Activated CD4-positive, alpha-beta T cell treated with anti-CD3 and anti-CD28 coated beads for 36 hours (primary cell): ENCODE measurements around the gene ARSG. TPM values are rescaled to one million over a fixed set of nuclear protein-coding genes. Genes with fewer than 3 reads are reported as not detected.

Experiments
- ATAC-seq: fragments of 200-7000 bp; cut with Tn5 transposase; one replicate; pipeline ENCODE4 v1.10.0; 2021; ENCODE audit warnings: mild to moderate bottlenecking, moderate library complexity
- CTCF ChIA-PET: fragments of 350-600 bp; sonication (Branson Sonifier 250); formaldehyde crosslinking; loops from one replicate; lab custom pipeline; 2021; ENCODE audit warnings: antibody characterized with exemption; lab: Charles Lee
- POLR2A ChIA-PET: fragments of 350-600 bp; sonication (Branson Sonifier 250); formaldehyde crosslinking; loops from one replicate; lab custom pipeline; 2021; ENCODE audit warnings: antibody characterized with exemption, inconsistent platforms; lab: Charles Lee
- DNase-seq: peaks from one replicate; pipeline ENCODE4 v3.0.0-alpha.2; 2020
- H3K27ac Mint-ChIP-seq: one replicate; pipeline ENCODE4 v1.8.0; 2021; ENCODE audit warnings: mixed read lengths
- H3K27me3 Mint-ChIP-seq: one replicate; pipeline ENCODE4 v1.8.0; 2021; ENCODE audit warnings: mixed read lengths
- H3K36me3 Mint-ChIP-seq: one replicate; pipeline ENCODE4 v1.8.0; 2021; ENCODE audit warnings: low read depth, mixed read lengths
- H3K4me1 Mint-ChIP-seq: one replicate; pipeline ENCODE4 v1.8.0; 2021; ENCODE audit warnings: mixed read lengths
- H3K4me3 Mint-ChIP-seq: one replicate; pipeline ENCODE4 v1.8.0; 2021; ENCODE audit warnings: mild to moderate bottlenecking, moderate library complexity, mixed read lengths
- H3K9me3 Mint-ChIP-seq: one replicate; pipeline ENCODE4 v1.8.0; 2021; ENCODE audit warnings: low read depth, mixed read lengths
- intact Hi-C, 2 experiments: fragments of 100-400 bp; cut with DNase I in 1 of 2; cut with micrococcal nuclease in 1 of 2; formaldehyde crosslinking; loops; one replicate each; pipeline versions ENCODE4 v1.14.2 to v1.15.1; 2022 to 2024; cut with DNase I, micrococcal nuclease
- total RNA-seq, 2 experiments: library from RNA; stranded (reverse); gene quantifications; one replicate each; pipeline ENCODE4 v1.2.3, GENCODE V29; 2021

The ARSG gene
- total RNA-seq, 2 experiments from 2014 or later: 7.8 to 10.9 TPM

DNA sequence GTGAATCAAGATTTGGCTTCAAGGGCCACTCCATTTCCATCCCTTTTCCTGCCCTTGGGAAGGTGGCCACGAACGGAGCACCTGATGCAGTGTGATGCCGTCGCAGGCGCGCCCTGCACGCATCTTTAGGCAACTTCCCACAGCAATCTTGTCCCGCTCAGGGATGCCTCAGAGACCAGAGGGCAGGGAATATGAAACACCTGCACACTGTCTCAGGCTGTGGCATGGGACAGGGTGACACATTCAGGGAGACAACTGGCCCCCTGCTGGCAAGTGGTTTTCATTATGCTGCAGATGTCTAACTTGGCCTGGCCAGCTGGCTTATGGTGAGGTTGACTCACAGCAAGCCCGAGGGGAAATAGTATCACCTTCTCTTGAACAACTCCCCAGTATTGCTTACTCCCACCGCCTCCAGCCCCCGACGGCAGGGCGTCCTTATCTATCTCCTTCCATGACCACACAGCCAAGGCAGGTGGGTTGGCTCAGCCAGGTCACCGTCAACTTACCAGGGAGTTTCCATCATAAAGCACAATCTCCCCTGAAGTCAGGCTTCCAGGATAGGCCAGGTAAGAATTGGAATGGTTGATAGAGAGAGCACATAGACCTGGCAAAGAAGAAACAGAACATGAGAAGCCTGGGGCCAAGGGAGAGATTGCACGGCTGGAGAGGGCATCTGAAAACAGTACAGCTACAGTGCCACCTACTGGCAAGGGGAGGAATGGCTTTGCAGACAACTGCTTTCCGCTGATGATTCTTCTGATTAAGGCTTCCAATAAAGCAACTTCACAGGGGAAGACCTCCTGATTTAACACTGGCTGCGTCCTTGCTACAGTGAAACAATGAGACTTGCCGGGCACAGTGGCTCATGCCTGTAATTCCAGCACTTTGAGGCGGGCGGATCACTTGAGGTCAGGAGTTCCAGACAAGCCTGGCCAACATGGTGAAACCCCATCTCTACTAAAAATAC, 144.9 kb downstream of the ARSG start:
- peak; percentile 80 for ATAC-seq
- POLR2A ChIA-PET: interaction anchor here (0.6 kb wide), 1 partner anchor 37 kb away, joined by 3 read pairs; no protein-coding TSS in a partner anchor
- H3K4me1 Mint-ChIP-seq: peaks cover 44% of the 10 kb centered on the region

DNA sequence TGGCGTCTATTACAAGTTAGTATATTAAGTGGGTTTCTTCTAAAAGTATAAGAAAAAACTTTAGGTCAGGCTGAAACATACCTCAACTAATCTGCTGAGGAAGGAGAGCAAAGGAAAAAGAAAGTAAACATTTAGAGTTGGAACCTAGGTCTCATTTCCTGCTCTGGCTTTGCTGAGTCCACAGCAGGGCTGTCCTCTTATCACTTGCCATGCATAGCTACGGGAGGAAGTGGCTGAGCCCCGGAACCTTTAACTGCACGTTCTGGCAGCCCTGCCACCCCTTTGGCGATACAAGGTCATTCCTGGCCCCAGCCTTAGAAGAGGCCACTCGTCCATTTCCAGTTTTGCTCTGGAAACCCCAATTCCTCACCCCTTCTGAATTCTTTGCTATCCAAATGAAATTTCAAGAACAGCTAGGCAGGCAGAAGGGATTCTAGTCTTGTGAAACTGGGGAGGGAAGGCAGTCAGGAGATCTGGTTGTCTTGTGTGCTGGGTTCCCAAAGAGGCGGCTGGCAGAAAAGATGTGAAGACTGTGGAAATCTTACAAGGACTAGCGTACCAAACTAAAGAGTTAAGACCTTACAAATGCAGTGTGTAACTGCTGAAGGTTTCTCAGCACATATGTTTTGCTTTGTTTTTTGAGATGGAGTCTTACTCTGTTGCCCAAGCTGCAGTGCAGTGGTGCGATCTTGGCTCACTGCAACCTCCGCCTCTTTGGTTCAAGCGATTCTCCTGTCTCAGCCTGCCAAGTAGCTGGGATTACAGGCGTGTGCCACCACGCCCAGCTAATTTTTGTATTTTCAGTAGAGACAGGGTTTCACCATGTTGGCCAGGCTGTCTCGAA, 146.9 kb downstream of the ARSG start:
- POLR2A ChIA-PET: interaction anchor here (1.0 kb wide), 1 partner anchor 147 kb away, joined by 3 read pairs; the partner anchor contains the start of genes ARSG and SLC16A6
- no peaks in the 10 kb centered on the region for H3K27me3 Mint-ChIP-seq
- intact Hi-C loops: loop anchor here (1.0 to 5.0 kb wide), 4 partner anchors 19 to 237 kb away; partner anchors contain the start of gene WIPI1 (in 1 of the 2)
- no peaks in the 10 kb centered on the region for H3K36me3 Mint-ChIP-seq
- ATAC-seq: peak; percentile 76
- H3K27ac Mint-ChIP-seq: peak overlapping the region; percentile 84
- DNase-seq: peak; percentile 63
- peak overlapping the region; percentile 45 for H3K4me3 Mint-ChIP-seq
- H3K9me3 Mint-ChIP-seq: no peaks in the 10 kb centered on the region
- CTCF ChIA-PET: interaction anchor here (1.0 to 13.0 kb wide), 22 partner anchors 8 to 269 kb away, joined by 3 to 112 read pairs (median 8); partner anchors contain the start of genes AMZ2, ARSG and WIPI1
- H3K4me1 Mint-ChIP-seq: peaks cover 46% of the 10 kb centered on the region

More for the DNA sequence above, 144.9 kb downstream of the ARSG start:
- CTCF ChIA-PET: interaction anchor here (0.5 to 13.0 kb wide), 37 partner anchors 10 to 380 kb away, joined by 3 to 112 read pairs (median 4); partner anchors contain the start of genes AMZ2, ARSG and WIPI1
- H3K27ac Mint-ChIP-seq: peak overlapping the region; percentile 79
- H3K9me3 Mint-ChIP-seq: no peaks in the 10 kb centered on the region
- H3K4me3 Mint-ChIP-seq: no peak overlapping the region
- peaks cover 2% of the 10 kb centered on the region for H3K36me3 Mint-ChIP-seq
- H3K27me3 Mint-ChIP-seq: no peaks in the 10 kb centered on the region
- intact Hi-C loops: loop anchor here (1.0 to 5.0 kb wide), 8 partner anchors 27 to 264 kb away; partner anchors contain the start of genes ARSG (in 2 of the 2) and SLC16A6 (in 2 of the 2)
- peak; percentile 91 for DNase-seq

DNA sequence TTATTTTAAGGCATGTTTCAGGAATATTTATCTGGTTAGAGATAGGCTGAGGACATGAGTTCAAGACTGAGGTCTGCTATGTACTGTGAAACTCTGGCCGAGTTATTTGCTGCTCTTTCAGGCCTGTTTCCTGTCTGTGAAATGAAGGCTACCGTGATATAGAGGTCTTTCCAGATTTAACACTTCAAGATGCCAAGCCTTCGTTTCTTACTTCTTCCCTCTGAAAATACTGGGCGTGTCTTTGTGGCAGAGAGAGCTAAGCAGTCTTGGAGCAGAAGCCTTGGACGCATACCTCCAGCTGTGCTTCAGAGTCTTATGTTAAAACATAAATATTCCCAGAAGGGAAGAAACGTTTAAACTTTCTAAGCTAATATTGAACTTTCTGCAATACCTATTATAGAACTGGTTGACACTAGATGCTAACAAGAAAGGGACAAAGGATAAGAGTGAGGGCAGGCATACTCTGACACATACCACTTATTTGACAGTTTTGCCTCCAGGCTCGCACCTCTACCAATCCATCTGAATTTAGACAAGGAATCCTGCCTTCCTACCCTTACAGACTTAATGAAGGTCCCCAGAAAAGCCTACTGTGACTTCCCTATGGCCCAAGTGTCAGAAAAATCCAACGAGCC, 148.5 kb downstream of the ARSG start:
- H3K36me3 Mint-ChIP-seq: no peaks in the 10 kb centered on the region
- DNase-seq (no peak), ATAC-seq (no peak)
- H3K9me3 Mint-ChIP-seq: no peaks in the 10 kb centered on the region
- ChIA-PET POLR2A (no interaction called here), CTCF (interaction anchor here (0.7 to 13.0 kb wide), 10 partner anchors 8 to 190 kb away, joined by 3 to 112 read pairs (median 4); no protein-coding TSS in a partner anchor)
- peaks cover 42% of the 10 kb centered on the region for H3K4me1 Mint-ChIP-seq
- intact Hi-C loops: loop anchor here in 1 of 2 experiments (5.0 kb wide), 2 partner anchors 42 to 92 kb away; no protein-coding TSS in a partner anchor
- H3K4me3 Mint-ChIP-seq: no peak overlapping the region
- no peaks in the 10 kb centered on the region for H3K27me3 Mint-ChIP-seq
- H3K27ac Mint-ChIP-seq: no peak overlapping the region

DNA sequence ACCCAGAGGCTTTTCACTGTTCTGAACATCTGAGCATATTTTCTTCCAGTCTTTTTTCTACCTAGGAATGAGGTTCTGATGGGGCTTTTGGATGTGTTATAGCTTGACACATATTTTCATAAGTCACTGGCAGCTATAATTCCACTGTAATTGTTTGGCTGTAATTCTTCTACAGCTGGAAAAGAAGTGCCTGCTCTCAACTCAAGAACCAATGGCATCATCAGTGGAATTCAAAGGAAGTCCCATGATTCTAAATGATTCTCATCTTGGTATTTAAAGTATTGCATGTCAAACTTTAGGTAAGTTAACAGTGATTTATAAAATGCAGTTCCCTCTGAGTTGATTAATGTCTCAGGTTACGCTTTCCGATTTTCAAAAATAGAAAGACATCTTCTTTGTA, 149.2 kb downstream of the ARSG start:
- no peak overlapping the region for H3K4me3 Mint-ChIP-seq
- intact Hi-C loops: no loop called here
- H3K27me3 Mint-ChIP-seq: no peaks in the 10 kb centered on the region
- no peaks in the 10 kb centered on the region for H3K9me3 Mint-ChIP-seq
- ChIA-PET POLR2A (interaction anchor here (1.0 kb wide), 1 partner anchor 151 kb away, joined by 4 read pairs; no protein-coding TSS in a partner anchor), CTCF (interaction anchor here (0.5 to 13.0 kb wide), 9 partner anchors 9 to 270 kb away, joined by 3 to 112 read pairs (median 4); no protein-coding TSS in a partner anchor)
- H3K4me1 Mint-ChIP-seq: peaks cover 42% of the 10 kb centered on the region
- DNase-seq (no peak), ATAC-seq (no peak)
- peak overlapping the region; percentile 15 for H3K27ac Mint-ChIP-seq
- no peaks in the 10 kb centered on the region for H3K36me3 Mint-ChIP-seq

DNA sequence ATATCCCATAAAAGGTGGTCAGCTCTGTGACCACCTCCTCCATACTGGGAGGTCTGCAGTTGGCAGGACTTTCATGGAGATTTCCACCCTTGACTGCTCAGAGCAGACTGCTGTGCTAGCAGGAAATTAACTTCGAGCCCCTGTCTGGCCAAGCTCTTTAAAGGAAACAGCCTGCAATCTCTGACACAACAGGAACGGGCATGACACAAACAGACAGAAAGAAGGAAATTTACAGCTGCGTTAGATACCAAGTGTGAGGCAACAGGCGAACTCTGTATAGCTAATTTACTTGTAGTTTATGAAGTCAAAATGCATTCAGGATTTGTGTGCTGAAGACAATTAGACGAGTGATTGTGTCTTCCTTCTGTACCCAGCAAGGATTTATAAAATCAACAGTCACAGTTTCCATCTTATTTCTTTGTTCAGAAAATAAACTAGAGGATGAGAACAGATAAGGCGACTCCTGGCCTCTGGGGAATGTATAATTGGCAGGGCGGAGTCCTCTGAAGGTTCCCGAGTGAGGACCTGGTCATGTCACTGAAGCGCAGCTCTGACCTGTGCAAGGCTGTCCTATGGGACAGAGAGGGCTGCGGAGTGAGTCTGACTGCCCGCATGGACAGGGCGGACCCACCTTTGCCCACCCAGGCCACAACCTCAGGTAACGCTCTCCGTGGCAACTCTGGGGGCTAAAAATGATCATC, 149.9 kb downstream of the ARSG start:
- Mint-ChIP-seq H3K4me3 (no peak overlapping the region), H3K9me3 (no peaks in the 10 kb centered on the region), H3K27me3 (no peaks in the 10 kb centered on the region), H3K27ac (peak overlapping the region; percentile 15), H3K4me1 (peaks cover 36% of the 10 kb centered on the region), H3K36me3 (no peaks in the 10 kb centered on the region)
- ChIA-PET CTCF (interaction anchor here (0.5 to 13.0 kb wide), 11 partner anchors 9 to 270 kb away, joined by 3 to 112 read pairs (median 4); no protein-coding TSS in a partner anchor), POLR2A (interaction anchor here (1.0 kb wide), 1 partner anchor 151 kb away, joined by 4 read pairs; no protein-coding TSS in a partner anchor)
- intact Hi-C loops: no loop called here
- DNase-seq (no peak), ATAC-seq (no peak)

DNA sequence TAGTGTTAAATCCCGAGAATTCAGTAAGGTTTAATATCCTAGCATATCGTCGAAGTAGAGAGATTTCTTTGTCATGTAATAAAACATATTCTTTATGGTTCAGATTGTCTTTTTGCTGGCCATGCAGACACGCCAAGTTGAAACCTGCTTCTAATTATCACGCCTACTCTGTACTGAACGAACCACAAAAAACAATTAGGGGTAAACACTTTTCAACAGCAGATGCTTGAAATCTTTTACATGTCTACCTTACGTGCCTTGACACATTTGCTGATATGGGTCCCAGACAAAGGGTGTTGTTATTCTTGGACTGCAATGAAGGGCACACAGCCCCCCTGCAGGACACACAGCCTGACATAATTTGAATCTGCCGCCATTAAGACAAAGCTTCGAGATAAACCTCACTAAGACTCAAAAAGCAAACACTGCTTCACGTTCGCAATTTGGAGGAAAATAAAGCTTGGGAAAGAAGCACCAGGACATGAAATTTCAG, 152.7 kb downstream of the ARSG start:
- H3K27me3 Mint-ChIP-seq: no peaks in the 10 kb centered on the region
- POLR2A ChIA-PET: interaction anchor here (0.6 kb wide), 1 partner anchor 191 kb away, joined by 4 read pairs; no protein-coding TSS in a partner anchor

DNA sequence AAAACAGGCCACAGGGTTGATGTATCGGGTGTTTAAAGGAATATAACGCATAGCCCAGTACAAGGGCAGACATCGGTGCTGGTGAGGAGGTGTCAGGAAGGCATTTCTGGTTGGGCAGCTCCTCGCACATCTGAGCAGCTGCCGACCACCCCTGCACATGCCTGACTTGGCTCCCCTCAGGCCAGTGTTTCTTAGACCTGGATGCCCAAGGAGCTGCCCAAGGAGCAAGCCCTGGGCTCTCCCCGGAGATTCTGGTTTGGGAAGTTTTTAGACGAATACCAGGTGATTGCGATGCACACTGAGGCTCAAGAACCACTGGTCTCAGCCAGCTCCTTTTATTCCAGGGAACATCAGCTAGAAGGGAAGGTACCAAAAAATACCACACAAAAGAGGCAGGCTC, 154.4 kb downstream of the ARSG start:
- no peaks in the 10 kb centered on the region for H3K27me3 Mint-ChIP-seq
- no peak overlapping the region for H3K27ac Mint-ChIP-seq
- ChIA-PET CTCF (interaction anchor here (0.5 to 2.7 kb wide), 7 partner anchors 9 to 427 kb away, joined by 3 to 12 read pairs (median 4); no protein-coding TSS in a partner anchor), POLR2A (no interaction called here)
- intact Hi-C loops: no loop called here
- no peaks in the 10 kb centered on the region for H3K9me3 Mint-ChIP-seq
- H3K36me3 Mint-ChIP-seq: peaks cover 3% of the 10 kb centered on the region
- H3K4me3 Mint-ChIP-seq: no peak overlapping the region
- no peak for ATAC-seq
- no peak for DNase-seq
- peaks cover 10% of the 10 kb centered on the region for H3K4me1 Mint-ChIP-seq

More for the DNA sequence above, 152.7 kb downstream of the ARSG start:
- CTCF ChIA-PET: interaction anchor here (1.0 to 2.5 kb wide), 4 partner anchors 9 to 180 kb away, joined by 3 to 8 read pairs (median 4); no protein-coding TSS in a partner anchor
- Mint-ChIP-seq H3K4me1 (peaks cover 11% of the 10 kb centered on the region), H3K9me3 (no peaks in the 10 kb centered on the region), H3K36me3 (no peaks in the 10 kb centered on the region), H3K4me3 (no peak overlapping the region), H3K27ac (no peak overlapping the region)
- DNase-seq: no peak
- intact Hi-C loops: no loop called here
- no peak for ATAC-seq

DNA sequence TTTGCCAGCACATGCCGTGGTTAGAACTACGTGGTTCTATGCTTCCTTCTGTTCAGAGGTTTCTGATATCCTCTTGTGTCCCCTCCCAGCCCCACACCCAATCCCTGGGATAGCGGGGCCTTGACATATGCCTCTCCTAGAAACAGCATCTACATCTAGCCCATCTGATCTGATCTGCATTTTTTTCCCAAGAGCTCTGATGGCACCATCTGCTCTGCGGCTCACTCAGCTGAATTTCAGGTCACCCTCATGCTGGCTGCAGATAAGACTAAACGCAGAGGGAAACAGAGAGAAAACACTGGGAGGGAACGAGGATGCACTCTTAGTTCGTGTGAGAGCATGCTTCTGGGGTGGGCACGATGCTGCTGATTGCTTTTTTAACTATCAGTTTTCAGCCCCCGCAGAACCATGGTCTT, 155.3 kb downstream of the ARSG start:
- H3K4me1 Mint-ChIP-seq: peaks cover under 1% of the 10 kb centered on the region
- ChIA-PET POLR2A (no interaction called here), CTCF (interaction anchor here (1.0 to 2.7 kb wide), 7 partner anchors 9 to 278 kb away, joined by 3 to 12 read pairs (median 4); partner anchors contain the start of gene WIPI1)
- intact Hi-C loops: no loop called here
- no peak overlapping the region for H3K27ac Mint-ChIP-seq
- no peak overlapping the region for H3K4me3 Mint-ChIP-seq
- H3K27me3 Mint-ChIP-seq: no peaks in the 10 kb centered on the region
- DNase-seq (no peak), ATAC-seq (no peak)
- H3K36me3 Mint-ChIP-seq: peaks cover 3% of the 10 kb centered on the region
- H3K9me3 Mint-ChIP-seq: no peaks in the 10 kb centered on the region

DNA sequence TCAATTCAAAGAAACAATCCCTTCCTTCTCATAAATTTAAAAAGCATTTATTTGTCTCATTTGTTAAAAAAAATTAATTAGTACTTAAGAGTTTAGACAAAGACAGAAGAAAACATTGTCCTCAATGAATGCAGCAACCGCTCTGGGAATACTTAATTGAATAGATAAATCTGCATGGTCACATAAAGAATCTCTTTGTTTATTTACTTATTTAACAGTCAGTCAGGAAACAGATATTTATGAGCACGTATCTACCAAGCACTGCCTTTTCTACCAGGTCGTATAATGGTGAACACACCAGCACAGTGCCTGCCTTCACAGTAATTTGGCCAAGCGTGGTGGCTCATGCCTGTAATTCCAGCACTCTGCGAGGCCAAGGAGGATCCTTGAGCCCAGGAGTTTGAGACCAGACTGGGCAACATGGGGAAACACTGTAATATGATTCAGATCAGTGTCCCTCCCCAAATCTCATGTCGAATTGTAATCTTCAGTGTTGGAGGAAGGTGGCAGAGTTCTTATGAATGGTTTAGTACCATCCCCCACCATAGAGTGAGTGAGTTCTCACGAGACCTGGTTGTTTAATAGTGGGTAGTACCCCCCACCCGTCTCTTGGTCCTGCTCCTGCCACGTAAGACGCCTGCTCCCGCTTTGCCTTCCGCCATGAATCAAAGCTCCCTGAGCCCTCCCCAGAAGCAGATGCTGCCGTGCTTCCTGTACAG, 157.9 kb downstream of the ARSG start:
- Mint-ChIP-seq H3K27me3 (no peaks in the 10 kb centered on the region), H3K4me3 (no peak overlapping the region), H3K36me3 (peaks cover 3% of the 10 kb centered on the region), H3K4me1 (peaks cover 2% of the 10 kb centered on the region), H3K27ac (no peak overlapping the region), H3K9me3 (no peaks in the 10 kb centered on the region)
- intact Hi-C loops: no loop called here
- POLR2A ChIA-PET: no interaction called here
- CTCF ChIA-PET: interaction anchor here (1.9 kb wide), 1 partner anchor 10 kb away, joined by 11 read pairs; no protein-coding TSS in a partner anchor
- ATAC-seq: no peak
- DNase-seq: no peak
